HG03060 (cell line): ENCODE data around the gene FOXP2.

ENCODE experiments used
- ATAC-seq: cut with Tn5 transposase; IDR thresholded peaks from one replicate; pipeline ENCODE4 v1.9.1; 2021; ENCODE audit warnings: low read depth, moderate number of reproducible peaks; ENCODE audit not compliant: unreplicated experiment

Gene FOXP2

GRCh38 chr7:114700247-114700928, 285.8 kb downstream of the FOXP2 start:
- no peak for ATAC-seq

DNA sequence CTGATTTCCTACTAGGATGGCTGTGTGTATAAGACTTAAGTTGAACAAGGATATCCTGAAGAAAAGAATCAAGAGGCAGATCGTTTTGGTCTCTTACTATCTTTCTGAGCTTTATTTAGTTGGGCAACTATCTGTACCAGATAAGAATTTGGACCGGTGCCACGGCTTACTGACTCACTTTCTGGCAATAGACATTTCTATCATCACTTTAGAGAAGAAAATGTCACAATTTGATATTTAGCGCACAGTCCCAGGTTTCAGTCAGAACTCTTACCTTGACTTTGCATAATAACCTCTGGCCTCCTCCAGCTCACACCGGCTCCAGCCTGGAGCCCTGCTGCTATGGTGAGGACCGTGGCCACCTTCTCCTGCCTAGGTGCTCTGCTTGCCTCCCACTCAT, 289.1 kb downstream of the FOXP2 start:
- no peak for ATAC-seq

- ATAC-seq = no peak
Measured at GRCh38 chr7:114708646-114709045, 294.0 kb downstream of the FOXP2 start.

DNA sequence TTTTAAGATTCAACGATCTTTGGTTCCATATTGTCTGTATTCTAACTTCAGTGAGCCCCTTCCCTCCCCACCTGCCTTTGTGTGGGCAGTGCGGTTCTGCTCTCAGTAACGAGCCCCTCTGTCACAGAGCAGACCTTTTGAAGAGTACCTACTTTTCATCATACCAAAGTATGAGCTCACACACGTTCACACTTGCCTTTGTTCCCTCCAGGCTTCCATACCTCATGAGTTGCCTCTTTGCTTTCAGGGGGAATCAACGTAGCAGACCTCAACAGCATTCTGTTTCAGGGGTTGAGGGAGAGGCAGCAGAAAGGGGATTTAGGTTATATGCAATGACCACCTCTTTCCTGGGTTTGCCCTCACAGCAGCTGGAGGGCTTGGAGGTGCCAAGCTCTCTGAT, 295.9 kb downstream of the FOXP2 start:
- no peak for ATAC-seq

- no peak for ATAC-seq
Measured at GRCh38 chr7:114711241-114711640, 296.6 kb downstream of the FOXP2 start.

DNA sequence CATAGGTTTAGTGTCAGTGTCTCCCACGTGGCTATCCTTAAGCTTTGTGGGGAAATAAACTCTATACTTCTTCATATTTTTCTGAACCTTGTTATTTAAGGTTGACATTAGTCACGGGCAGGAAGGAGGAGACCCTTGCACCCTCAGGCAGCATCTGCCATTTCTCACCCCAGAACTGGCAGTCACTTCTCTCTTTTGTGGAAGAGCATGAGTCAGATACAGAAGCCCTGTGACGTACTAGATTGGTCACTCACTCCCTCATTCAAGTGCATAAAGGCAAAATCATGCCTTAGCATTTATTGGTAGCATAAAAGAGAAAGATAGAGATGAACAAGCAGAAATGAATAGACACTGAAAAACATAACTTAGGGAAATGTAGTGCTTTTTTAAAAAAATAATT, 301.3 kb downstream of the FOXP2 start:
- ATAC-seq = no peak

GRCh38 chr7:114718861-114719260, 304.2 kb downstream of the FOXP2 start:
- ATAC-seq = peak; percentile 45

- ATAC-seq = no peak
Measured at GRCh38 chr7:114720725-114721124, 306.1 kb downstream of the FOXP2 start.

GRCh38 chr7:114722562-114722961, 307.9 kb downstream of the FOXP2 start:
- ATAC-seq = no peak

GRCh38 chr7:114723308-114723707, 308.7 kb downstream of the FOXP2 start:
- ATAC-seq = no peak

- ATAC-seq = no peak
Measured at GRCh38 chr7:114740095-114740494, 325.5 kb downstream of the FOXP2 start.

DNA sequence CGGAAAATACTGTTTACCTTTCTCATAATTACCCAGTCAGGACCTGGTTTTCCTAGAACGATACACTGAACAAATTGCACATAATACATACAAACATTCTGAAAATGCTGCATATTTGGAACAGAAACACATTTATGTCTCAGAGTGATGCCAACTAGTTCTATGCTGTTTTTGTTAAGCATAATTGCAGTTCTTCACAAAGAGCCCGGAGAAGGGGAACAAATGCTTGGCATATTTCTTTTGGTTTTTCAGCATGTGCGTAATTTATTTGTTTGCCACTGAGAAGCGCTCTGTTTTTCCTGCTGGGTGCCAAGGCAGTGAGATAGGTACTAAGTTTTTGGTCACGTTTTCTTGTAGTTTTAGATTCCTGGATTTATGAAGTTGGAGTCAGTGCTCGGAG, 326.3 kb downstream of the FOXP2 start:
- no peak for ATAC-seq

- no peak for ATAC-seq
Measured at GRCh38 chr7:114741911-114742310, 327.3 kb downstream of the FOXP2 start.
